ENCODE results near the gene TMEM163.

DNA sequence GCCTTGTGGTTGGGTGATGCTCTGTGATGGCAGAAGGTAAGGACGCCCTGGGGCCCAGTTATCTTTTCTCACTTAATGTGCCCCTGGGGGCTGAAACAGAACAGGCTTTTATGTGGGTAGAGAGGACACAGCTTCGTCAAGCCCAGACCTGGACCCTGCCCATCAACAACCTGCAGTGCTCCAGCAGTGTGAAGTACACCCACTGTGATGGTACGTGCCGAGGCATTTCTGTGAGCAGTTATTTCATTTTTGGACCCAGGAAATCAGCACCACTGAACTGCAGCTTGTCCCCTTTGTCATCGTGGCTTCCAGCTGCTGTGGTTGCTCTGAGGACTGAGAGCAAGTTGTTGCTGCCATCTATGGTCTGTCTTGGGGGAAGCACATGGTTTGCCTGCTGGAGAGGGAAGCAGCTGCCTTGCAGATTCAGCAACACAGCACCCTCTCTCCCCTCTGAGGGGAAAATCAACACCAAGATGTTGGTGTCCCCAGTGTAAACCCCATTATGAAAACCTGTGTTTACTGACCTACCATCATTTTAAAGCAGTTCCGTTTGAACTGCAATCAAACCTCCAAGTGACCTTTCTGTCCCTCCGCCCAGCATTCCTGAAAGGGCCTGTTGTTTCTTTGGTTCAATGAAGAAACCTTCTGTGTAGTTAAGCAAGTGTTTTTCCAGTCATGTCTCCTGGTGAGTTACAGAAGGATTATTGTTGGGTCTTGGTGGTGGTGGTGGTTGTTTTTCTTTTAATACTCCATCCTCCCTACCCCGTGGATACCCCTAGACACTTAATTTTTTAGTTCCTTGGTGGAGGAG, 306.8 kb downstream of the TMEM163 start:
- TF ChIP-seq, protein P1, sequence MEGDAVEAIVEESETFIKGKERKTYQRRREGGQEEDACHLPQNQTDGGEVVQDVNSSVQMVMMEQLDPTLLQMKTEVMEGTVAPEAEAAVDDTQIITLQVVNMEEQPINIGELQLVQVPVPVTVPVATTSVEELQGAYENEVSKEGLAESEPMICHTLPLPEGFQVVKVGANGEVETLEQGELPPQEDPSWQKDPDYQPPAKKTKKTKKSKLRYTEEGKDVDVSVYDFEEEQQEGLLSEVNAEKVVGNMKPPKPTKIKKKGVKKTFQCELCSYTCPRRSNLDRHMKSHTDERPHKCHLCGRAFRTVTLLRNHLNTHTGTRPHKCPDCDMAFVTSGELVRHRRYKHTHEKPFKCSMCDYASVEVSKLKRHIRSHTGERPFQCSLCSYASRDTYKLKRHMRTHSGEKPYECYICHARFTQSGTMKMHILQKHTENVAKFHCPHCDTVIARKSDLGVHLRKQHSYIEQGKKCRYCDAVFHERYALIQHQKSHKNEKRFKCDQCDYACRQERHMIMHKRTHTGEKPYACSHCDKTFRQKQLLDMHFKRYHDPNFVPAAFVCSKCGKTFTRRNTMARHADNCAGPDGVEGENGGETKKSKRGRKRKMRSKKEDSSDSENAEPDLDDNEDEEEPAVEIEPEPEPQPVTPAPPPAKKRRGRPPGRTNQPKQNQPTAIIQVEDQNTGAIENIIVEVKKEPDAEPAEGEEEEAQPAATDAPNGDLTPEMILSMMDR (IDR thresholded peaks at IDR 0.05; ENCODE audit: insufficient read depth, low read depth, low read length): peak; percentile 80
- no peak for TF ChIP-seq EZH2 (IDR thresholded peaks at IDR 0.05; ENCODE audit: insufficient read depth, low read length)

All from astrocyte (in vitro differentiated cells and primary cell).